Measurements from ENCODE around the gene IVNS1ABP.

DNA sequence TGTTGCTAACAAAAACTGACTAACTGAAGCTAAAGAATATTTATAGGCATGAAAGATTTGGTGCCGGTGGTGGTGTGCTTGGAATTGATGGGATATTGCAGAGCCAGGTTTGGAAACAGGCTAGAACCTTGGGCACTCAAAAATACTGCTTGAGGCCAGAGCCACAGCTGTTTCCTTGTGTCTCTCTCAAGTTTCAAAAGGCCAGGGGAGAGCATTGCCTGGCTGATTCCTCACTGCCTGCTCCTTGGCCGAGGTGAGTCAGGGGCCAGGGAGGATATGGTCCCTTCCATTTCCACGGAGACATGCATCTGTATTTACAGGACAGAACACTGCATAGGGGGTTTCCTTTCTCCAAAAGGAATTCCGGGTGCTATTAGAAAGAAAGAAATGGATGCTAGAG is 36.1 kb upstream of the IVNS1ABP start:
- no peak for TF ChIP-seq CTCF (IDR thresholded peaks at IDR 0.05)
- no peak for TF ChIP-seq POLR2A (IDR thresholded peaks at IDR 0.05; ENCODE audit: low read depth)
